ENCODE measurements around the gene CRACR2A. TPM values are rescaled to one million over a fixed set of nuclear protein-coding genes. Genes with fewer than 3 reads are reported as not detected.

CRACR2A gene
- polyA plus RNA-seq, 3 donors = 2.8 to 10.7 (median 5.8) TPM

DNA sequence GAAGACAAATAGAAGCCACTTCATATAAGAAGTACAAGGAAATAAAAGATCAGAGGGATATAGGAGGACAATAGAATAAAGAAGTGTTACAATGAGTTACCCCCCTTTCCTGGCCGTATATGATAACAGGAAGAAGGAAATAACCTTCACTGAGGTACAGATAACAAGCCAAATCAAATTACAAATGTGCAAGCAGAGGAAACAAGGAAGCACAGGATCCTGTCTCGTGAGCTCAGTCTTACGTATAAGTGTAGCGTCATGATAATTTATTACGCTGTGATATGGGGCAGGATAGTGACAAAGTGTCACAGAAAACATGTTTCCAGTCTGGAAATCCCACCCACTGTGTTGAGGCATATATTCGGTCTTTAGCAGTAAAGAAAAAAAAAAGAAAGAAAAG, 26.5 kb downstream of the CRACR2A start:
- peaks cover 55% of the 10 kb centered on the region for H3K4me1 Mint-ChIP-seq
- peaks cover 0 to 2% (median 1%) of the 10 kb centered on the region in 3 donors for H3K27me3 Mint-ChIP-seq (ENCODE audit: low read depth in 3 of 3)
- Histone ChIP-seq H3K27me3 (ENCODE audit: control insufficient read depth in 2 of 2, insufficient read depth in 2 of 2, low read length in 2 of 2) (no peaks in the 10 kb centered on the region), H4K20me1 (ENCODE audit: insufficient read depth, low read length) (no peaks in the 10 kb centered on the region), H3K4me3 (replicated peaks in 1 of 3; ENCODE audit: low read depth in 2 of 3, low read length in 3 of 3) (no peak overlapping the region), H3K9ac (ENCODE audit: insufficient read depth, low read length, poor library complexity, severe bottlenecking) (no peak overlapping the region), H2AFZ (ENCODE audit: insufficient read depth, low read depth, low read length, poor library complexity, severe bottlenecking) (no peak overlapping the region), H3K9me3 (replicated peaks in 1 of 2; ENCODE audit: control insufficient read depth in 1 of 2, insufficient read depth in 1 of 2, low read length in 2 of 2) (peaks cover 0 to 4% of the 10 kb centered on the region in 2 donors), H3K79me2 (ENCODE audit: insufficient read depth, low read length) (peaks cover 4% of the 10 kb centered on the region), H3K27ac (ENCODE audit: low read depth in 1 of 2, low read length in 2 of 2) (no peak overlapping the region), H3K4me2 (replicated peaks; ENCODE audit: extremely low read depth, low read length, poor library complexity, severe bottlenecking) (no peak overlapping the region), H3K4me1 (ENCODE audit: control insufficient read depth in 1 of 2, insufficient read depth in 2 of 2, low read length in 2 of 2) (peaks cover 50 to 52% of the 10 kb centered on the region in 2 donors), H3K36me3 (replicated peaks in 1 of 2; ENCODE audit: control insufficient read depth in 1 of 2, insufficient read depth in 2 of 2, low read length in 2 of 2) (peaks cover 10 to 42% of the 10 kb centered on the region in 2 donors)
- intact Hi-C loops (cut with micrococcal nuclease) = no loop called here
- H3K4me3 Mint-ChIP-seq = peak overlapping the region in 1 of 2 donors; percentile 60
- H3K27ac Mint-ChIP-seq = peak overlapping the region; percentile 44 to 96 (median 82)
- TF ChIP-seq CTCF (IDR thresholded peaks at IDR 0.05) = no peak
- peaks cover 57 to 61% of the 10 kb centered on the region in 2 donors for H3K36me3 Mint-ChIP-seq
- peak; percentile 20 to 57 (median 38) for DNase-seq
- no CpG with 5 or more reads among the region's 6 CpGs for WGBS (ENCODE audit: insufficient coverage)
- H3K9me3 Mint-ChIP-seq = peaks cover 4 to 16% (median 9%) of the 10 kb centered on the region in 7 donors

GRCh38 chr12:3725388-3726115, 27.4 kb downstream of the CRACR2A start:
- Mint-ChIP-seq H3K4me1 (peaks cover 49% of the 10 kb centered on the region), H3K27me3 (ENCODE audit: low read depth in 3 of 3) (peaks cover 0 to 2% (median 2%) of the 10 kb centered on the region in 3 donors), H3K27ac (peak overlapping the region in 4 of 7 donors; percentile 10 to 61 (median 36)), H3K9me3 (peaks cover 4 to 16% (median 9%) of the 10 kb centered on the region in 7 donors), H3K4me3 (no peak overlapping the region), H3K36me3 (peaks cover 52 to 62% of the 10 kb centered on the region in 2 donors)
- TF ChIP-seq CTCF (IDR thresholded peaks at IDR 0.05) = no peak
- intact Hi-C loops (cut with micrococcal nuclease) = no loop called here
- no peak overlapping the region for H3K4me3 ChIP-seq (replicated peaks in 1 of 3; ENCODE audit: low read depth in 2 of 3, low read length in 3 of 3)
- H2AFZ ChIP-seq (ENCODE audit: insufficient read depth, low read depth, low read length, poor library complexity, severe bottlenecking) = no peak overlapping the region
- no peak overlapping the region for H3K4me2 ChIP-seq (replicated peaks; ENCODE audit: extremely low read depth, low read length, poor library complexity, severe bottlenecking)
- peaks cover 0 to 4% of the 10 kb centered on the region in 2 donors for H3K9me3 ChIP-seq (replicated peaks in 1 of 2; ENCODE audit: control insufficient read depth in 1 of 2, insufficient read depth in 1 of 2, low read length in 2 of 2)
- no peaks in the 10 kb centered on the region for H3K27me3 ChIP-seq (ENCODE audit: control insufficient read depth in 2 of 2, insufficient read depth in 2 of 2, low read length in 2 of 2)
- H3K27ac ChIP-seq (ENCODE audit: low read depth in 1 of 2, low read length in 2 of 2) = no peak overlapping the region
- no peak for DNase-seq
- no CpG with 5 or more reads among the region's 6 CpGs for WGBS (ENCODE audit: insufficient coverage)
- peaks cover 45% of the 10 kb centered on the region in 2 donors for H3K4me1 ChIP-seq (ENCODE audit: control insufficient read depth in 1 of 2, insufficient read depth in 2 of 2, low read length in 2 of 2)
- H3K36me3 ChIP-seq (replicated peaks in 1 of 2; ENCODE audit: control insufficient read depth in 1 of 2, insufficient read depth in 2 of 2, low read length in 2 of 2) = peaks cover 10 to 37% of the 10 kb centered on the region in 2 donors
- H4K20me1 ChIP-seq (ENCODE audit: insufficient read depth, low read length) = no peaks in the 10 kb centered on the region
- H3K9ac ChIP-seq (ENCODE audit: insufficient read depth, low read length, poor library complexity, severe bottlenecking) = no peak overlapping the region
- peaks cover 4% of the 10 kb centered on the region for H3K79me2 ChIP-seq (ENCODE audit: insufficient read depth, low read length)

All from CD14-positive monocyte (primary cell).